GM12872 (cell line): ENCODE results near the gene RNF208.

Source experiments
- TF ChIP-seq, protein P1 (sequence below): IDR thresholded peaks from 3 replicates; pipeline ENCODE4 v1.5.1; 2011; ENCODE audit warnings: low read depth, mild to moderate bottlenecking, low read length, moderate library complexity; ENCODE audit not compliant: insufficient read depth

RNF208 gene

GRCh38 chr9:137228968-137229896 is 7.2 kb upstream of the RNF208 start:
- TF ChIP-seq, protein P1, sequence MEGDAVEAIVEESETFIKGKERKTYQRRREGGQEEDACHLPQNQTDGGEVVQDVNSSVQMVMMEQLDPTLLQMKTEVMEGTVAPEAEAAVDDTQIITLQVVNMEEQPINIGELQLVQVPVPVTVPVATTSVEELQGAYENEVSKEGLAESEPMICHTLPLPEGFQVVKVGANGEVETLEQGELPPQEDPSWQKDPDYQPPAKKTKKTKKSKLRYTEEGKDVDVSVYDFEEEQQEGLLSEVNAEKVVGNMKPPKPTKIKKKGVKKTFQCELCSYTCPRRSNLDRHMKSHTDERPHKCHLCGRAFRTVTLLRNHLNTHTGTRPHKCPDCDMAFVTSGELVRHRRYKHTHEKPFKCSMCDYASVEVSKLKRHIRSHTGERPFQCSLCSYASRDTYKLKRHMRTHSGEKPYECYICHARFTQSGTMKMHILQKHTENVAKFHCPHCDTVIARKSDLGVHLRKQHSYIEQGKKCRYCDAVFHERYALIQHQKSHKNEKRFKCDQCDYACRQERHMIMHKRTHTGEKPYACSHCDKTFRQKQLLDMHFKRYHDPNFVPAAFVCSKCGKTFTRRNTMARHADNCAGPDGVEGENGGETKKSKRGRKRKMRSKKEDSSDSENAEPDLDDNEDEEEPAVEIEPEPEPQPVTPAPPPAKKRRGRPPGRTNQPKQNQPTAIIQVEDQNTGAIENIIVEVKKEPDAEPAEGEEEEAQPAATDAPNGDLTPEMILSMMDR: no peak

- TF ChIP-seq, protein P1: no peak
Observed at GRCh38 chr9:137228506-137228967, 6.5 kb upstream of the RNF208 start.

DNA sequence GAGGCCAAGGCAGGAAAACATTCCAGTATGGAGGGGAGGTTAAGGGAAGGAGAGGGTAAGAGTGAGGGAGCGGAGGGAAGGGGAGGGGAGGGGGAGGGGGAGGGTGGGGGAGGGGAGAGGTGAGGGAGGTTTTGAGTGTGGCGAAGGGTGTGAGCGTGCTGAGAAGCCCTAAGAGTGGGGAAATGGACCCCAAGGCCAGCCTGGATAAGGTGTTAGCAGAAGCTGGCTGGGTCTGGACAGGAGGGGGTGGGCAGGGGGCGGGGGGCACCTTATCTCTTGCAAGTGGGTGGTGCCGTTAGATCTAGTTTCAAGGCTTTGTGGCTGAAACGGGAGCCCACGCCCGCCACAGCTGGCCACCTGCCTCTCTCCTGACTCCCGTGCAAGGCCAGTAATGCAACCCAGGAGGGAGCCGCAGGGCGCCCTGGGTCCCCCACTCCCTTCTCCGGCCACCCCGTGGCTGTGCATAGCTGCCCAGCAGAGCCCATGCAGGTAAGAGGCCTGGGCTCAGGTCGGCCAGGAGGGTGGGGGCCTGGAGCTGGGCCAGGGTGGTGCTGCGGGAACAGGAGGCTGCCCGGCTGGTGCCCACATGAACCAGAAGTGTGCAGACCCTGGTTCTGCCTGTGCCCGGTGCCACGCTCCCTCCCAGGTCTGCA is 5.9 kb upstream of the RNF208 start:
- TF ChIP-seq, protein P1: no peak

DNA sequence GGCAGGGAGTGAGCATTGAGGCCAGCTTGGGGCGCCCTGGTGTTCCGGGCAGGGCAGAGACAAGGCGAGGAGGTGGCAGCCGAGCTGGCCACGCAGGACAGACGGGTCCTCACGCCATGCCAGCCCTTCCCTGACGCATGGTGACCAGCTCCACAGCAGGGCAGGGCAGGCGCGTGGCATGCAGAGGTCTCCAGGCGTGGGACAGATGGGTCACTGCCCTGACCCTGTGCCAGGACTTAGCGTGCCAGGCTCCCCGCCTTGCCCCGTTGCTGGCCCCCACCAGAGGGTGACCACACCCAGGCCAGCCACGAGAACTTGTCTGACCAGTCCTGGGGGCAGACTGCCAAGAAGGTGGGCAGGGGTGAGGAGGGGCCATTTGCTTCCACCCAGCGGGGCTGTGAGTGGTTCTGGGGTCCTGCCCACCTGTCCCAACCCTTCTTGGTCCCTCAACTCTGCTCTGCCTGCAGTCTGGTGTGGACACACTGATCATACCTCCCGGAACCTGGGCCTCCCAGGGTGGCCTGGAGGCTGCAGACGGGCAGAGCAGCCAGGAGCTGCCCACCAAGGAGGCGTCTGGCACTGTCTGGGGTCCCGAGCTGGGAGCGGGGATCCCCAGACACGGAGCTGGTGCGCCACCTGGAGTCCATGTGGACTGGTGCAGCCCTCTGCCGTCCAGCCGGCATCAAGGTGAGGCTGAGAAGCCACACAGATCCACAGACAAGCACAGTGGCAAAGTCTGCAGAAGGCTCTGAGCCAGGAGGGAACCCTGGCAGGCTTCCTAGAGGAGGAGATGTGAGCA is 5.2 kb upstream of the RNF208 start, which contains the start of gene RNF224:
Gene RNF224 (plus strand): TSS at position 449 of the 799 bp plus-strand sequence. CDS start 834 bp downstream, outside the sequence.
- TF ChIP-seq, protein P1: peak; percentile 97

DNA sequence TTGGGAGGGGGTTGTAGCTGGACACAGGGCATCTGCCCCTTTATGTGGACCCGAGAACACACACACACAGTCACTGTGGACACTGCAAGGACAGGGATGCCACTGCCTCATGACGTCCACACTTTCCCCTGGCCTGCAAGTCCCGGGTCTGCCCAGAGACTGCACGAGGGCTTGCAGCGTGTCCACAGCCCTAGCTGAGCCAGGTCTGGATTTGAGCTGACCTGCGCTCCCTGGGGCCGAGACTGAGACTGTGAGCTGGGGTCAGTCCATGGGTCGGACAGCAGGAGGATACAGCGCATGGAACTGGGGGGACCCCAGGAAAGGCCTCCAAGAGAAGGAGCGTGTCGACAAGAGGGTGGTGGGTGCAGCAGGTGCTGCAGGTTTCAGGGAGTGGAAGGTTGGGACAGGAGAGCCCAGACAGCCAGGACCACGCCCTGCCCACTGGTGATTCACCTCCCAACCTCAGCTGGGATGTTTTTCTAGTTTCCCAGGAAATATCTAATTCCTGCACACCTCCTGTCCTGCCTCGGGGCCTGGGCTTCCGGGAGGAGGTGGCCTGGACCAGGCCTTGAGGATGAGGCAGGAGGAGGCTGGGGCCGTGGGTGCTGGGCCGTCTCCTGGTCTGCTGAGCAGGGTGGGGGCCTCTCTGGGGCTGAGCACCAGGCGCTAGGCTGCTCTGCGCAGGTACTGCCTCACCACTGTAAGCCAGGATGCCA is 4.5 kb upstream of the RNF208 start:
- TF ChIP-seq, protein P1: no peak

DNA sequence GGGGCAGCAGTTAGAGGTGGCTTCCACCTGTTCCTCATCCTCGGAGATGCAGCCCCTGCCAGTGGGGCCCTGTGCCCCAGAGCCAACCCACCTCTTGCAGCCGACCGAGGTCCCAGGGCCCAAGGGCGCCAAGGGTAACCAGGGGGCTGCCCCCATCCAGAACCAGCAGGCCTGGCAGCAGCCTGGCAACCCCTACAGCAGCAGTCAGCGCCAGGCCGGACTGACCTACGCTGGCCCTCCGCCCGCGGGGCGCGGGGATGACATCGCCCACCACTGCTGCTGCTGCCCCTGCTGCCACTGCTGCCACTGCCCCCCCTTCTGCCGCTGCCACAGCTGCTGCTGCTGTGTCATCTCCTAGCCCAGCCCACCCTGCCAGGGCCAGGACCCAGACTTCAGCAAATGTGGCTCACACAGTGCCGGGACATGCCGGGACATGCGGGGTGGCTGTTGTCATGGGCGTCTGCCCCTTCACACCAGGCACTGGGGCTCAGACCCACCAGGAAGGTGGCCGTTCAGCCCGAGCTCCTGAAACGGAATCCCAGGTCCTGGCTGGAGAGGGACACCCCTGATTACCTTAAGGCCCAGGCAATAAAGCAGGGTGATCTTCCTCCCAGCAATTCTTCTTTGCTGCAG is 3.8 kb upstream of the RNF208 start:
- TF ChIP-seq, protein P1: no peak
